Measurements from ENCODE around the gene CACNA1I.

- TF ChIP-seq CTCF (IDR thresholded peaks at IDR 0.05) (no peak), POLR2A (IDR thresholded peaks at IDR 0.05; ENCODE audit: low read depth) (no peak), POLR2AphosphoS5 (IDR thresholded peaks at IDR 0.05) (no peak), EP300 (IDR thresholded peaks at IDR 0.05) (no peak)
Observed at GRCh38 chr22:39581303-39581702, 10.8 kb downstream of the CACNA1I start.

Measured in esophagus muscularis mucosa (tissue), 4 donors.